Fibroblast of skin of left quadriceps (primary cell): ENCODE data around the gene PRPF40B.

Experiments
- DNase-seq, 2 experiments: peaks; one replicate each; pipeline ENCODE4 v3.0.0-alpha.2; 2013; ENCODE audit warnings: low read depth in 2 of 2

The PRPF40B gene

DNA sequence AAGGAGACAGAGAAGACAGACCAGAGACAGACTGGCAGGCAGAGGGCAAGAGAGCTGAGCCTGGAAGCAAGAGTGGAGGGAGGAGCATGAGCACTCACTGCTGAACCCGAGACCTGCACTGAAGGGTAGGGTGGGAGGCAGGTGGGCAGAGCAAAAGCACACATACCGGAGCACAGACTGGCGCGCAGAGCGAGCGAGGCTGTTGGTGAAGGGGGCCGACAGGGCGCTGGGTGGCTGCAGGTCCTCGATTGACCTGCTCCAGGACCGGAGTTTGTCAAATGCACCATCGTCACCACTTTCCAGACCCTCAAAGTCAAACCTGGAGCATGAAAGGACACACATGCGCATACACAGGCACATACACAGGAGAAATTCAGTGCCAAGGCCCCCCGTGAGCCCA, 34.9 kb downstream of the PRPF40B start:
- DNase-seq, result no peak

DNA sequence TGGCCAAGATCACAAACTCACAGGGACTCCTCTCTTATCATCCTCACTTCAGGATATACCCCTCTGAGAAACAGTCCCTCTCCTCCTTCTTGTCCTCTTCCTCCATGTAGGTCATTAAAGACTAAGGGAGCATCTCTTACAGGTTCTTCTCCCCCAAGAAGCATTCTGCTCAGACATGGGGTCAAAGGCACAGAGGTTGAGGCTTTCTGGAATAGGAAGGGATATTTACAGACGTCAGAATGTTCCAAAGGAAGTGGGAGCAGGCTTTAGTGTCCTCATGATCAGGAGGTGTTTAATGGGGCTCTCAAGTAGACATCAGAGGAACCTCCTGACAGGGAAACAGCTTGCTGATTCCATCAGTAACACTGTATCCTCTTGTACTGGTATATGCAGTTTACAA, 36.4 kb downstream of the PRPF40B start:
- DNase-seq, result no peak

DNA sequence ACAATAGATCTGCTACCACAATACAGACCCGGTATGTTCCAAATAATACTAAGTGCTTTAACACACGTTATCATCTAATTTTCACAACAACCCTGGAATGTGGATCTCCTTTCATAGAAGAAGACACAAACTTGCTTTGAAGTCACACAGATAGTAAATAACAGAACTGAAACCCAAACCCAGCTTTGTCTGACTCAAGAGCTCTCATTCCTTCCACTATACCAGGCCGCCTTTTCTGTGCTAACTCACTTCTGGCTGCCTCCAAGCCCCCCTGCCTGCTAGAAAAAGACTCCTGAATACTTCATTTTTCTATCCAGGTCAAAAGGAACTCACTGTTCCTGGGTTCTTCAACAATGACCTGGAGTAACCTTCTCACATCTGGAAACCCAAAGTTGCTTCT, 37.8 kb downstream of the PRPF40B start:
- no peak for DNase-seq

DNA sequence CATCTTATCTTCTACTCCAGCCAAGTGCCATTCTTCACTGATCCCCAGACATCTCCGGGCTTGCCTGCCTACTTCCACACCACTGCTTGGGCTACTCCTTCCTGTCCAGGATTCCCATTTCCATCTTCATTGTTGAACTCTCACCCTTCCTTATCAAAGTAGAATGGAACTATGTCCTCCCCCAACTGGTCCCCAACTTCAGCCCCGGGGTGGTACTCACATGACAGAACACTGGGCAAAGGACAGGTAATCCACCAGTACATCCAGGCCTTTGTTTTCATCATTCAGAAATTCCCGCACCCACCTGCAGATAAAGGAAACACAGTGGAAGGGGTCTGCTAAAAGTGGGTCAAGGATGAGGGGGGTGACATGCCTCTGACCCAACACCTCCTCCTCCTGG, 38.4 kb downstream of the PRPF40B start:
- DNase-seq, result no peak

DNA sequence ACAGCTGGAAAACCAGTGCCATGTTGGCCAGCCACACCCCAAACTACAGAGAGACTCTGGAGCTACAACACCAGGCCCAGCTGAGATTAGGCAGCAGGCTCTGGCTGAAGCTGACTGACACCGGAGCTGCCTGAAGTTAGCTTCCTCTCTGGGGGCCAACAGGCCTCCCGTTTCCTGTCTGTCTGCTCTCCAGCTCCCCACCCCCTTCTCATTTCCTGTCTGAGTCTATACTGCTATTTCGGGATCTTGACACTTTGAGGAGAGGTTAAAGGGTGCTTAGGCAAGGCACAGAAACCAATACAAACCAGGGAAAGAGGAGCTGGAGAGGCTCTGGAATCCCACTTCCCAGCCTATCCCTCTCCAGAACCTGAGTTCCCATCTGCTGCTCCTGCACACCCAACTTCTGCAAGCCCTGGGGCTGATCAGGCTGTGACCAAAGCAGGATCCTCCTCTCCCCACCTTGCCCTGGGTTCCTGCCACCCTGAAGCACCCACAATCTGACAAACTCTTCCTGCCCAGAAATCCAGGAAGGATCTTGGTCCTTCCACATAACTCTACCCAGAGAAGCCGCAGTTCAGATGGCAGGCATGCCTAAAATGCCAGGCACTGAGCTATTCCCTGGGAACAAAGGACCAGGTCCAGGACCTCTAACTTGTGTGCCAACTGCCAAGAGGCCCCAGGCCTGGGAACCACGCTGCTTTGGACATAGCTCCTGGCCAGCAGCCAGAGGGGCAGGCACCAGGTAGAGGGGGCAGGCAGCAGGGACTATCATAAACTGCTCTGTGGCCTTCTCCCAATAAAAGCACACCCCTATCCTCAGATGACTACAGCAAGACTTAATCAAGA, 39.9 kb downstream of the PRPF40B start:
- peak; percentile 70 to 71 for DNase-seq

DNA sequence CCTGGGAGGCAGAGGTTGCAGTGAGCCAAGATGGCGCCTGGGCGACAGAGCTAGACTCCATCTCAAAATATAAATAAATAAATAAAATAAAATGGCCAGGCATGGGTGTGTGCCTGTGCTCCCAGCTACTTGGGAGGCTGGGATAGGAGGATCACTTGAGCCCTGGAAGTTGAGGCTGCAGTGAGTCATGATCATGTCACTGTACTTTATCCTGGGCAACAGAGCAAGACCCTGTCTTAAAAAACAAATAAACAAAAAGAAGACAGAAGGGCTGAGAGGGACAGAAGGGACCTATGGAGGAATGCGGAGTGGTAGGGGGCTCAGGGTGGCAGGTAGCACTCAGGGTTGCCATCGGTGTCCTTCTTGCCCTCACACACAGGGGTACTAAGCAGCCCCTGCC, 40.8 kb downstream of the PRPF40B start:
- no peak for DNase-seq

DNA sequence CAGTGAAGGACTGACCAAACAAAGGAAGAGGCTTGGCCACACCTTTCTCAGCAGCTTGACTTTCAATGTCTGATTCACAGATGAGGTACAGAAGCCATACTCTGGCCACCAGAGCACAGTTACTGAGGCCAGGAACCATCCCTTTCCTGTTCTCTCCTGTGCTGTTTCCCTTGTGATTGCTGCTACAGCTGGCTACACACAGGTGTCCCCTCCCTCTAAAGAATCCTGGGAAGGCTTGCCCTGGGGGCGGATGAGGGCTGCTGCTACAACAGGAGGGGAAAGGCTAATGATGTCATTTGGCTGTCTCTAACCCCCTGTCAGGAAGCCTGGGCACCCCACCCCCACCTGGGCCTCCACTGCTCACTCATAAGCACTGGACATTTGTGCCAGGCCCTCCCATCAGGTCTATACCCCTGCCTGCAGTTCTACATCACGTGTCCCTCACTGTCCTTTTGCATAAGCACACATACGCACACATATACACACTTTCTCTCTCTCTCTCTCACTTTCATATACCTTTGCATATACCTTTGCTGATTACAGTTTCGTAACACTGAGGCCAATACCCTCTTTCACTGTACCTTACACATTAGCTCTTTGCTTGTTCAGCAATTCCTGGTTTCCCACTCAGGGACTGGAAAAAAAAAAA, 41.4 kb downstream of the PRPF40B start:
- no peak for DNase-seq

DNA sequence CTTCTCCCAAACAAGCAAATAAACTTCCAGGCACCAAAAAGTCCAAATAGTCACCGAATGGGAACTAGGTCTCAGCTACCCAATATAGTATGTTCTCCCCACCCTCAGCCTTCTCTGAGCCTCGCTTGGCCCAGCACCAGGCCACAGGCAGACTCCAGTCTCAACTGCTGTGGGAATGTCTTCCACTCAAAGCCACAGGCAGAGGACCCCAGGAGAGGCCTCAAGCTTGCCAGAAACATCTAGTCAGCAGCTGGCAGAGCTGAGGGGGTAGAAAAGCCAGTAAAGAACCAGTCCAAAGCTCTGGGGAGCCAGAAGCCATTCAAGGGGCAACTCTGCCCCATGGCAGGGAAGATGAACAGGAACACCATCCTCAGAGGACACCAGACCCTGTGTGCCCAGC, 42.0 kb downstream of the PRPF40B start:
- no peak for DNase-seq

DNA sequence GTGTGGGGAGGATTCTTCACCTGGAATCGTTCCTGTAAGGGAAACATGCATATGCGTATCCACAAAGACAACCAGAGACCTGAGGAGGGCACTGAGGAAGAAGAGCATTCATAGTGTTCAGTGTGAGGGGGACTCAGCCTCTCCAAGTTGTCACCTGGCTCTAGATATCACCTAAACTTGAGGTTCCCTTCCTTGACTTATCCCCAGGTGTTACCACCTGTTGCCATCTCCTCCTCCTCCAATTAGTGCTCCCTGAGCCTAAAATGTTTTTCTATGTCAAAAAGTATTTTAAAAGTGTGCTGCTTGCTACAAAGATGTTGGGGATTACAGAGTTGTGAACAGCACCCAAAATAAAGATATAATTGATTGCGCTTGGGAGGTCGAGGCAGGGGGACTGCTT, 42.8 kb downstream of the PRPF40B start:
- no peak for DNase-seq

DNA sequence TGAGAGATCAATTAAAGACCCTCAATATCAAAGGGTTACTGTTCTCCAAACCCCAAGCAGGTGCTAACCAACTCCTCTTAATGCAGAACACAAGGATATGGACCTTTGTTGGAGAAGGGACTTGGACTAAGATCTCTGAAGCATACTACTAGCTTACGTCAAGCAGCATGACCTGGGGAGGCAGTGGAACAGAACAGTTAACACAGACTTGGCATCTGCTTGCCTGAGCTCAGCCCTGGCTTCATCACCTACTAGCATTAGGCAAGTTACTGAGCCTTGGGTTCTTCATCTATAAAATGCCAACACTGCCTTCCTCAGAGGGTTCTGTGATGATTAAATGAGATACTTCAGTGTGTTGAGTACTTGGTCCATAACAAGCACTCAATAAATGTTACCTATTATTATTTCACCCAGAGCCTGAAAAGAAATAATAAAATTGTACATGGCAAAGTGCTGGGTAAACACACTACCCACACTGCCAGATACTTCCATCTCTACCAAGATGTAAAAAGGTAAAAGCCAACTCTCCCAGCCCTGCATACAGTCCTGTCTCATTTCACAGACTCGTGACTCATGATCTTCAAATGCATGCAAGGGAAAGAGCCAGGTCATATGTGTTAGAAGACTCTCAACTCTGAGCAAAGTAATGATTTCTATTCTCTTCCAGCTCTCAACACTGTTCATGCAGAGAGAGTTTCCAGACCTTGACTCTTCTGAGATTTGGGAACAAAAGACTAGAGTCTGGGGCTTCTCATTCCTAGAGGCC, 44.1 kb downstream of the PRPF40B start:
- no peak for DNase-seq

DNA sequence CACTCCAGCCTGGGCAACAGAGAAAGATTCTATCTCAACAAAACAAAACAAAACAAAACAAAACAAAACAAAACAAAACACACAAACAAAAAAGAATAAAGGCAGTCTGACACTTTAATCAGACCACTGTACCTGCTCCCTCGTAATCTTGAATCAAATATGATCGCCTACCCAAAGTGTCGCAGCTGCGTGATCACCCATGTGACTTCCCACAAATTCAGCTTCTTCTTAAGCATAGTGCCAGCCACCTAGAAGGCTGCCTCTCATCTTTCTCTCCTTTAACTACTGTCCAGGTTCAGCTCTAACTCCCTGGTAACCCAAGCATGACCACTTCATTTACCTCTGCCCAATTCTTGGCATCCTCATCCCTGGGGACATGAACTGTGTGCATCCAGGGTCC, 46.4 kb downstream of the PRPF40B start:
- DNase-seq, result no peak

DNA sequence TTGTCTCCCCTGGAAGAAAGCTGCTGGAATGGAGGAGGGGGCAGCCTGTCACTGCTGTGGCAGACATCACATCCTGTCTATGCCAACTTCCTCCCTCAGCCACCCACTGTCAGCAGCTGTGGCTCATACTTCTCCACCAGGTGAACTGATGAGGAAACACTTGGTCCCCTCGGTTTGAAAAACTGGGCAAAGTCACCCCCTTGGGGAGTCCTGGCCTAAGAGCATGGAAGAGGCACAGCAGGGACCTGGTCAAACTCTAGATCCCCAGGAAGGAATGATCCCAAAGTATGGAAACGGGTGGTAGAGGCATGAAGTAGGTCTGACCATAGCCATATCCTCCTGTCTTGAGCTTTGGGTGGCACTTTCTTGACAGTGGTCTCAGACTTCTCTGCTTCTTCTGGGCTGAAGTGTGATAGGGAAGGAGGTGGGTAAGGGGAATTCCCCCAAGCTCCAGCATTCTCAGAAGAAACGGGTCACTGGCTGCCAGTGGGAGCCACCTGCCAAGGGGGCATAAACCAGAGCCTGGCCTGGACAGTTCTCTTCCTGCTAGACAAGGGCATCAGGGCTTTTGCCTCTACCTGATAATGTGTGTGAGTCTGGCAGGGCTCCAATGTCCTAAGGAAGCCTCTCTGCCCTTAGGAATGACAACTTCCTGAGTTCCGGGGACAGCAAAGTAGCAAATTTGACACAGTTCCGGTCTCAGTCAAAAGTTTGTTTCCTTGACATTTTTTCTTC, 47.8 kb downstream of the PRPF40B start:
- no peak for DNase-seq

DNA sequence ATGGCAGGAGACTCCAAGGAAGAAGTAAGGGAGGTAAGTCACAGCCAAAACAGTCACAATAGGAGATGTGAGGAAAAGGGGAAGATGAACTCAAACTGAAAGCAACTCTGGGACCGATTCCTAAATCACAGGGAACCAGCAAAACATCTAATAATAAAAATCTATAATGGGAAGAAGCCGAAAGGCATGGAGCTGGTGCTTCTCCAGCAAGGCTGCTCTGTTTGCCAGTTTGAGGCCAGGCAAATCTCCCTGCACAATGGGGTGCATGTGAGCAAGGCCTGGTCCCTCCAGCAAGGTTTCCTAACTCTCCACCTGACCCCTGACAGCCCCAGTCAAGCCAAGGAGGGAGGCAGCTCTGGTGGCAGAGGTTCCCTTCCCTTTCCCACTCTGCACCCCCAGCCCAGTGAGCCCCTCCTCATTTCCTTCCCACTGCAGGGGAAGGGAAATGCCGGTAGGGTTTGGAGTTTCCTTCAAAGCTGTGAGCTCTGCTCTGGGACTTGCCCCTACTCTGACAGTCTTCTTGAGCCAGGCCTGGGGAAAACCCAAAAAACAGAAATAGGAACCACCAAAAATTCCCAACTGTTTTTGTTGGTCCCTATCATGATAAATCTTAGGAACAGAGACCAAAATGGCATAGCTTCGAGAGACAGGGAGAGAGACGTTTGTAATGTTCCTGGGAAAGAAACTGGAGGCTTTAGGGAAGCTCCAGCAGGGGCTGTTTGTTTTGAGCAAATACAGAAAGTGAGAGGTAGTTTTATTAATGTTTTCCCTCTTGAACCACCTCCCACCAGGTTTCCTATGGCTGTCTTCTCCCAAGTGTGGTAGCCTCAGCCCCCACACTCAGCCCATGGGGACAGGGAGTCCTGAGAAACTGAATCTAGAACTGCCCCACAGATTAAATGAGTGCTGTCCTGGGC, 49.2 kb downstream of the PRPF40B start:
- DNase-seq, result no peak

DNA sequence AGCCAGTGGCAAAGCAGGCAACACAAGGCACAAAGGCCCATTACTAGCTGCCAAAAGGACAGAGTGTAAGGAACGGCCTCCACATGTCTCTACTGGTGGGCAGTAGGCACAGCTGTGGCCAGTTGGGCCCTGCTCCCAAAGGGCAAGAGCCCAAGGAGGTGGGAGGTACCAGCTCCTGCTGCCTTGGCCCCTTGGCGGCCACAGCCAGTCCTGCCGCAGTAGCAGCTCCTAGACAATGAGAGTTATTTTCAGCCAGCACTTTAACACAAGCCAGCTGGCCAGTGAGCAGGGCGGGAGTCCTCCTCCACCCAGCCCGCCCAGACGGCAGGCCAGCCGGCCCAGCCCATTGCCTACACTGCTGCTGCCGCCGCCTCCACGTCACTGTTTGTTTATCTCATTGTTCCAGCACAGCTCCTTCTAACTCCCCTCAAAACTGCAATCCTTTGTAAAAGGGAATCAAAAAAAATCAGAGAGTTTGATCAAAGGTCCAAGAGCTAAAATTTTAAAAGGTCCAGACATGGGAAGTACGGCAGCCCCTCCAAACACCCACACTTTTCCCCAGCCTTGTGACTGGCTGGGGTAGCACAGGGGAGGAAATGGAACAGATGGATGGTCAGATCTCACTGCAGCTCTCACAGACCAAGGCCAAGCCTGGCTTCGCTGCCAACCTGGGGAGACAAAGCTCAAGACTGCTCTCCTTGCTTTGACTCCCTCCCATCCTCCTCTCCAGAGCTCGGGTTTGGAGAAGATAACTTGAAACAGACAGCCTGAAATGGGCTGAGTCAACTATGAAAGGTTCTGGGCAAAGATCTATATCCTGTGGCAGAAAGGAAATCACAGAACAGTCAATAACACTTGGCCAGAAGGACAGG, 50.3 kb downstream of the PRPF40B start:
- peak; percentile 76 to 77 for DNase-seq

DNA sequence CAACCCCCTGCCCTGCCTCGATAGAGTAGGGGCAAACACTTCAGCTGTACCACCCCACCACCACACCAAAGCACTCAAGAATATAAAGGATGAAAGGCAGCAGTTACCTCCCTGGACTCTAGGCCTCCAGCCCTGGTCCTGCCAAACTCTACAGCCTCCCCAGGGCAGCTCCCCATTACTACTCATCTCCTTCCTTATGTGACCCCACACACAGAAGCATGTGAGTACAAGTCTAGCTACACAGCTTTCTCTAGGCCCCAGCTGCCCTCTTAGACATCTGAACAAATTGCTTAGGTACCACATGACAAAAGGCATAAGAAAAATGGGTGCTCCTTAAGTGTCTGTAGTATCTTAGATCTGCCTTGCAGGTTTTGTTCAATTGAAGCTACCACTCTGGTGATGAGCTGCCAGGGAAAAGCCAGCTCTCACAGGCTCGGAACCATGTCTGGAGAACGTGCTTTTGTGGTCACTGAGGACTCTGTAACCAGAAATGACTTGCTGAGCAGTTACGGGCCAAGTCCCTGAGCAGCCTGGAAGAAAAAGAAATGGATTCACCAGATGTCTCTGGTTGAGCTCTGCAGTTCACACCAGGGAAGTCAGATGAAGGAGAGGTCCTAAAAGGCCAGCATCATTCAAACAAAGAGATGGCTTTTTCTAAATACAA, 51.1 kb downstream of the PRPF40B start:
- no peak for DNase-seq

DNA sequence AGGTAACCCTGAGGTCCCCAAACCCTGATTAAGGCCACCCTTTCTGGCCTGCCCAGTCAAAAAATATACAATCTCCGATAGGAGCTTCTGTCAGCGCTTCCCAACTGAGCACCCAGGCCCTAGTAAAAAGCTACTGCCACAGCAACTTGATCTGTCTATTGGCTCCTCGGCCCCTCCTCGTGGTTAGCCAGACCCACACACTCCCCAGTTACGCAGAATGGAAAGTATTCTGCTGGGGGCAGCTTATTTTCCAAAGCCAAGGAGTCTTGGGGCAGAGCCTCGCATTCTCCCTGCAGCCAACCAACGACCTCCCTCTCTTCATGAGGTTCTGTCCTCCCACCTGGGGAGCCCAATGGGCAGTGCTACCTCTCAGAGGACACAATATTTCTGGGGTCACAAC, 51.8 kb downstream of the PRPF40B start:
- no peak for DNase-seq

DNA sequence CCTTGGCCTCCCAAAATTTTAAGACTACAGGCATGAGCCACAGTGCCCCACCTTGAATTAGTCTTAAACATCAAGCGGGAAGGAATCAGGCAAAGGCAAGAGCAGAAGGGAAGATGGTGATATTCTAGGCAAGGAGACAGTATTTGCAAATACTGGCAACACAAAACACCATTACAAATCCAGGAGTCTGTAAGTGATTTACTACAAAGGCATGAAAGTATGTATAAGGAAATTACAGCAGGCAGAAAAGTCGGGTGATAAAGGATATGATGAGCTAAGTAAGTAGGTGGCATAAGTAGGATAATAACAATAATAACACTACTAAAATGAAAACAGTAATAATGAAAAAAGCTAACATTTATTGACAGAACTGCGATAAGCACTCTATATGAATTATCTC, 55.4 kb downstream of the PRPF40B start:
- DNase-seq, result no peak

DNA sequence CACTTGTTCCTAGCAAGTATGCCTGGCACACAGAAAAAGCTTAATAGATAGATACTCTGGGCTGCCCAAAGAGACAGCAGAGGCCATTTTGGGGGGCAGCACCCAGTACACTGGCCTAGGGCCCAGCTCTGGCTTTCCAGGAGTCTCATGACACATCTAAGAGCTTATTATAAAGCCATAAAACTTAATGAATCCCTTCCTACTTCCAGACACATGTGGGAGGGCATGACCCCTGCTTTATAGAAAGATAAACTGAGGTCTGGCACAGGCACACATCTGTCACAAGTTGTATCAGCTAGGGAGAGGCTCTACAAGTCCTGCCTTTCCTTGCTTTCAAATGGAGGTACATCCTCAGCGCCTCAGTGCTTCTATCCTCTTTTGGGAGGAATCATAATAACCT, 56.7 kb downstream of the PRPF40B start:
- DNase-seq, result no peak

DNA sequence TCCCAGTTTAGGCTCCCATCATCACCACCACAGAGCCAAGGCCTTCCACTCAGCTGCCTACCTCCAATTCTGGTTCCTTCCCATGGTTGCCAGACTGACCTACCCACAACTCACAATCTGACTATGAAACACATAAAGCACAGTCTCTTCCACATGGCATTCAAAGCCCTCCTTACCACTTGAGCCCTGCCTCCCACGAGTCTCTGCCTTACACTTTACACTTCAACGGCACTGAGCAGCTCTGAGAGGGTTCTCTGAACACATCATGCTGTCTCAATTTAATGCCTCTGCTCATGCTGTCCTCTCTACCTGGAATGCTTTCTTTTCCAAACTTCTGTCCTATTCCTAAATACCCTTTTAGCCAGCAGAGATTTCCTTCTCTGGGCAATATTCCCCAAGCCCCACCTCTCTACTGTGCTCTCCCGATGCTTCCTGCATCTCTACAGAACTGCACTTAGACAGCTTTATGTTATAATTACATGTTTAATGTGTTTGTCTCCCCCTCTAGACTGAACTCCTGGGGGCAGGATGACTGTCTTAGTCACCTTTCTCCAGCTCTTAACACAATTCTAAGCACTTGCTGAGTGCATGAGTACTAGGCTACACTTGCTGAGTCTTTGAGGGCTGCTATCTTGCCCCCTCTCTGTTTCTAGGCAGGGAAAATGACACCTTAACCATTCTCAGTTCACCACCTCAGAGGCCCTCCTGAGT, 60.4 kb downstream of the PRPF40B start:
- DNase-seq, result no peak
